VCaP (cell line): Measurements from ENCODE around the gene PHETA1.
A peak's percentile ranks its signal among the peaks of the same experiment; 100 is the strongest.

Source experiments
- H3K27ac ChIP-seq: fragments of 450-650 bp; 2 replicates; pipeline ENCODE4 v1.5.1; 2017
- TF ChIP-seq, protein P1 (sequence below): fragments of 450-650 bp; conservative IDR thresholded peaks from 2 replicates; pipeline ENCODE4 v1.5.1; 2017; ENCODE audit warnings: mild to moderate bottlenecking, moderate library complexity

The PHETA1 gene, protein sequence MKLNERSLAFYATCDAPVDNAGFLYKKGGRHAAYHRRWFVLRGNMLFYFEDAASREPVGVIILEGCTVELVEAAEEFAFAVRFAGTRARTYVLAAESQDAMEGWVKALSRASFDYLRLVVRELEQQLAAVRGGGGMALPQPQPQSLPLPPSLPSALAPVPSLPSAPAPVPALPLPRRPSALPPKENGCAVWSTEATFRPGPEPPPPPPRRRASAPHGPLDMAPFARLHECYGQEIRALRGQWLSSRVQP

DNA sequence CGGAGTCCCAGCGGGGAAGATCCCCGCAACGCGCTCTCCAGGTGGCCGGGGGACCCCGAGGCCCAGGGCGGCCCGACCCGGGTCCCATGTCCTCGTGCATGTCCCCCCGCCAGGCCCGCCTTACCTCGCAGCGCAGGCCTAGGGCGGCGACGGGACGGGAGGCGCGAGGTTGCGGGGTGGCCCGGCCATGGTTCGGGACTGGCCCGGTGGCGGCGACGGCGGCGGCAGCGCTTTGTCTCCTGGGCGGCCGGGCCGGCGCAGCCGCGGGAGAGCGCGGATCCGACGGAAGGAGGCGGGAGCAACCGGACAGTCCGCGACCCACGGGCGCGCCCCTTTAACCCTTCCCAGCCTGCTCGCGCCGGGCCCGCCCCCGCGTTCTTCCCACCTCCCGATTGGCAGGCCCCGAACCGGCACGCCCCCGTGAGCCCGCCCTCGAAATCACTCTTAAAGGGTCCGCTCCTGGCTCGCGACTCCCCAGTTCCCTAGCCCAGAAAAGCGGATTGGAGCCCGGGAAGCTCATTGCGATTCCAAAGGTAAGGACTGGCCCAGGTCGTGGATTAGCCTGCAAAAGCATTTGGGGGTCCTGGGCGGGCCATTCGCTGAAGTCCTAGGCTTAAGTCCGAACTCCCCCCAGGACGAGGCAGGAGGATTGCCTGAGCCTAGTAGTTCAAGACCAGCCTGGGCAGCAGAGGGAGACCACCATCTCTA lies at the start of gene PHETA1:
Gene PHETA1 (minus strand): TSS at position 308 of the 708 bp plus-strand sequence. CDS start 5,668 bp downstream, outside the sequence.
- TF ChIP-seq, protein P1, sequence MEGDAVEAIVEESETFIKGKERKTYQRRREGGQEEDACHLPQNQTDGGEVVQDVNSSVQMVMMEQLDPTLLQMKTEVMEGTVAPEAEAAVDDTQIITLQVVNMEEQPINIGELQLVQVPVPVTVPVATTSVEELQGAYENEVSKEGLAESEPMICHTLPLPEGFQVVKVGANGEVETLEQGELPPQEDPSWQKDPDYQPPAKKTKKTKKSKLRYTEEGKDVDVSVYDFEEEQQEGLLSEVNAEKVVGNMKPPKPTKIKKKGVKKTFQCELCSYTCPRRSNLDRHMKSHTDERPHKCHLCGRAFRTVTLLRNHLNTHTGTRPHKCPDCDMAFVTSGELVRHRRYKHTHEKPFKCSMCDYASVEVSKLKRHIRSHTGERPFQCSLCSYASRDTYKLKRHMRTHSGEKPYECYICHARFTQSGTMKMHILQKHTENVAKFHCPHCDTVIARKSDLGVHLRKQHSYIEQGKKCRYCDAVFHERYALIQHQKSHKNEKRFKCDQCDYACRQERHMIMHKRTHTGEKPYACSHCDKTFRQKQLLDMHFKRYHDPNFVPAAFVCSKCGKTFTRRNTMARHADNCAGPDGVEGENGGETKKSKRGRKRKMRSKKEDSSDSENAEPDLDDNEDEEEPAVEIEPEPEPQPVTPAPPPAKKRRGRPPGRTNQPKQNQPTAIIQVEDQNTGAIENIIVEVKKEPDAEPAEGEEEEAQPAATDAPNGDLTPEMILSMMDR = no peak
- H3K27ac ChIP-seq = peak within 1 kb of the TSS; percentile 81

DNA sequence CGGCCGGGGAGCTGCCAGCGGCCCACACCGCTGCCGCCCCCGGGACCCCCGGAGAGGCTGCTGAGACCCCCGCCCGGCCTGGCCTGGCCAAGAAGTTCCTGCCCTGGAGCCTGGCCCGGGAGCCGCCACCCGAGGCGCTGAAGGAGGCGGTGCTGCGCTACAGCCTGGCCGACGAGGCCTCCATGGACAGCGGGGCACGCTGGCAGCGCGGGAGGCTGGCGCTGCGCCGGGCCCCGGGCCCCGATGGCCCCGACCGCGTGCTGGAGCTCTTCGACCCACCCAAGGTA lies 49.6 kb upstream of the PHETA1 start:
- TF ChIP-seq, protein P1 = no peak
- H3K27ac ChIP-seq = no peak overlapping the region

GRCh38 chr12:111417784-111418593 lies 49.1 kb upstream of the PHETA1 start:
- TF ChIP-seq, protein P1 = no peak

DNA sequence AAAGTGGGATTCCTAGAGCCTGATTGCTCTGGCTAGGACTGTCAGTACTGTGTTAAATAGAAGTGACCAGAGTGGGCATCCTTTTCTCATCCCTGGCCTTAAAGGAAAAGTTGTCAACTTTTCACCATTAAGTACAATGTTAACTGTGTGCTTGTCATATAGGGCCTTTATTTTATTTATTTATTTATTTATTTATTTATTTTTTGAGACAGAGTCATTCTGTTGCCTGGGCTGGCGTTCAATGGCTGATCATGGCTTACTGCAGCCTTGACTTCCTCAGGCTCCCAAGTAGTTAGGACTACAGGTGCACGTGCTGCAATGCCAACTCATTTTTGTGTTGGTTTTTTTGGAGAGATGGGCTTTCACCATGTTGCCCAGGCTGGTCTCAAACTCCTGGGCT lies 48.4 kb upstream of the PHETA1 start:
- TF ChIP-seq, protein P1 = no peak
- H3K27ac ChIP-seq = no peak overlapping the region

More at GRCh38 chr12:111417784-111418593, 49.1 kb upstream of the PHETA1 start:
- no peak overlapping the region for H3K27ac ChIP-seq

GRCh38 chr12:111414711-111415252 lies 45.9 kb upstream of the PHETA1 start:
- no peak overlapping the region for H3K27ac ChIP-seq
- TF ChIP-seq, protein P1 = no peak

GRCh38 chr12:111413442-111414086 lies 44.7 kb upstream of the PHETA1 start:
- no peak overlapping the region for H3K27ac ChIP-seq
- TF ChIP-seq, protein P1 = no peak
